ENCODE results near the gene DPP4.

- TF ChIP-seq CTCF (tag by site-specific recombination; IDR thresholded peaks at IDR 0.05) (no peak), ZNF791 (tag by site-specific recombination; IDR thresholded peaks at IDR 0.05) (no peak), ZNF544 (tag by site-specific recombination; IDR thresholded peaks at IDR 0.05) (no peak), REST (tag by site-specific recombination; IDR thresholded peaks at IDR 0.05) (no peak), OSR2 (tag by site-specific recombination; IDR thresholded peaks at IDR 0.05) (no peak), ZNF510 (tag by site-specific recombination; IDR thresholded peaks at IDR 0.05; ENCODE audit: insufficient replicate concordance) (no peak), ZNF146 (tag by site-specific recombination; IDR thresholded peaks at IDR 0.05) (no peak), SCRT1 (tag by site-specific recombination; IDR thresholded peaks at IDR 0.05; ENCODE audit: borderline replicate concordance) (no peak), PRDM10 (tag by site-specific recombination; IDR thresholded peaks at IDR 0.05) (no peak)
Measured at GRCh38 chr2:162074632-162074895, 549 bp upstream of the DPP4 start.

All from HEK293 (cell line).